MM.1S (cell line): ENCODE results near the gene NOXA1.

Experiments
- DNase-seq: peaks from one replicate; pipeline ENCODE4 v3.0.0-alpha.2; 2015
- H2AFZ ChIP-seq: fragments of 300-600 bp; sonication (generic); 2 replicates; pipeline ENCODE4 v1.6.0; 2016; ENCODE audit warnings: antibody characterized with exemption, low read length
- H3F3A ChIP-seq: fragments of 300-600 bp; sonication (generic); 2 replicates; pipeline ENCODE4 v1.6.1; 2016; ENCODE audit warnings: mild to moderate bottlenecking, antibody characterized with exemption, low read length, moderate library complexity, mixed read lengths; ENCODE audit not compliant: insufficient read depth
- H3K27ac ChIP-seq: fragments of 300-600 bp; sonication (generic); 2 replicates; pipeline ENCODE4 v1.5.1; 2016; ENCODE audit warnings: mild to moderate bottlenecking, low read length
- H3K27me3 ChIP-seq: fragments of 300-600 bp; sonication (generic); replicated peaks from 2 replicates; pipeline ENCODE4 v1.6.0; 2016; ENCODE audit warnings: low read length; ENCODE audit not compliant: insufficient read depth
- H3K36me3 ChIP-seq: fragments of 300-600 bp; sonication (generic); replicated peaks from 2 replicates; pipeline ENCODE4 v1.6.1; 2016; ENCODE audit warnings: mild to moderate bottlenecking, low read length, mixed read lengths; ENCODE audit not compliant: insufficient read depth
- H3K4me1 ChIP-seq: fragments of 300-600 bp; sonication (generic); 2 replicates; pipeline ENCODE4 v1.6.1; 2016; ENCODE audit warnings: low read length, mixed read lengths
- H3K4me2 ChIP-seq: fragments of 300-600 bp; sonication (generic); 2 replicates; pipeline ENCODE4 v1.6.0; 2016; ENCODE audit warnings: low read depth, low read length
- H3K4me3 ChIP-seq: fragments of 300-600 bp; sonication (generic); 2 replicates; pipeline ENCODE4 v1.5.1; 2016; ENCODE audit warnings: low read length, mixed read lengths
- H3K79me2 ChIP-seq: fragments of 300-600 bp; sonication (generic); 2 replicates; pipeline ENCODE4 v1.6.1; 2016; ENCODE audit warnings: mixed run types, low read length, mixed read lengths
- H3K9ac ChIP-seq: fragments of 300-600 bp; sonication (generic); 2 replicates; pipeline ENCODE4 v1.6.1; 2016; ENCODE audit warnings: low read length, mixed read lengths
- H3K9me2 ChIP-seq: fragments of 300-600 bp; sonication (generic); replicated peaks from 2 replicates; pipeline ENCODE4 v1.6.1; 2016; ENCODE audit warnings: mild to moderate bottlenecking, low read length, mixed read lengths; ENCODE audit not compliant: insufficient read depth
- H3K9me3 ChIP-seq: fragments of 300-600 bp; sonication (generic); replicated peaks from 2 replicates; pipeline ENCODE4 v1.6.1; 2016; ENCODE audit warnings: mild to moderate bottlenecking, low read length, mixed read lengths; ENCODE audit not compliant: insufficient read depth
- H4K20me1 ChIP-seq: fragments of 300-600 bp; sonication (generic); 2 replicates; pipeline ENCODE4 v1.6.1; 2016; ENCODE audit warnings: mild to moderate bottlenecking, low read length, moderate library complexity, mixed read lengths; ENCODE audit not compliant: insufficient read depth
- EZH2 ChIP-seq: fragments of 300-600 bp; sonication (generic); optimal IDR thresholded peaks from 2 replicates; pipeline ENCODE3; 2017; ENCODE audit warnings: low read depth, mild to moderate bottlenecking, antibody characterized with exemption, low read length, mixed read lengths
- EZH2phosphoT487 ChIP-seq: fragments of 300-600 bp; sonication (generic); IDR thresholded peaks from 2 replicates; pipeline ENCODE4 v1.6.1; 2018; ENCODE audit warnings: antibody characterized with exemption, low read length
- TF ChIP-seq, protein P1 (sequence below): fragments of 300-600 bp; sonication (generic); IDR thresholded peaks from 2 replicates; pipeline ENCODE4 v1.5.1; 2016; ENCODE audit warnings: antibody characterized with exemption, low read length, mixed read lengths

The NOXA1 gene

DNA sequence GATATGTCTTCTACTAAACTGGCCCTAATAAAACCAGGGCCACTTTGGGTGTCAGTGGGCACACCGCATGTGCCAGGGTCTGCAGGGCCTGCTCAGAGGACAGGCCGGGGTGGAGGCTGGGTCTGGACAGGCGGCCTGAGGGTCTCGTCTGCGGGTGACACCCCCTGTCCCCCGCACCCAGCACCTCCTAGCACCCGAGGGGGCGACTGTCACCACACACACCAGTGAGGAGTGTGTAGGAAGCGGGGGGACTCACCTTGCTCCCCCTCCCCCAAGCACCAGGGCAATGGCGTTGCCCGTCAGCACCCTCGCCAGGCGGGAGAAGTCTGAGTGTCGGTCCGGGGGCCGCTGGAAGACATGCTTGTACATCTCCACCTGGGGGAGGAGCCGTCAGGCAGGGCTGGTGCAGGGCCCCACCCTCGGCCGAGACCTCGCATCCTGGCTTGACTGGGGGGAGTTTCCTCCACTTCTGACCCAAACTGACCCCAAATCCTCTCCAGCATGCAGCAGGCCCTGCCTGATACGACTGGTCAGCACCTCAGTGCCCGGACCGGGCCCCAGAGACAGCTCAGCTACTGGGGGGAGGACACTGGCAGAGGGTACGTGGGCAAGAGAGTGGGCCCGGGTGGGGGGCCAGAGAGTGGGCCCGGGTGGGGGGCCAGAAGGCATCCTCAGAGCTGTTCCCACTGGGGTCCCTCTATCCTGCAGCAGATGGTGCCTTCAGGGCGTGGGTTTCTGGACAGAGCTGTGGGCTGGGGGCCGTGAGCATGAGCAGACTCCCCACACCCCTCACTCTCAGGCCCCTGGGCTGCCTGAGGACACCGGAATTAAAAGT lies 54.8 kb downstream of the NOXA1 start:
- Histone ChIP-seq H3K9me3 (no peaks in the 10 kb centered on the region), H3K4me3 (no peak overlapping the region), H3K4me1 (peaks cover 11% of the 10 kb centered on the region), H3K9ac (no peak overlapping the region), H3K36me3 (no peaks in the 10 kb centered on the region), H3F3A (peaks cover 9% of the 10 kb centered on the region), H3K27me3 (peaks cover 18% of the 10 kb centered on the region), H4K20me1 (no peaks in the 10 kb centered on the region), H3K27ac (no peak overlapping the region), H2AFZ (no peak overlapping the region), H3K79me2 (no peaks in the 10 kb centered on the region), H3K9me2 (no peaks in the 10 kb centered on the region), H3K4me2 (no peak overlapping the region)
- no peak for DNase-seq
- TF ChIP-seq, protein P1, sequence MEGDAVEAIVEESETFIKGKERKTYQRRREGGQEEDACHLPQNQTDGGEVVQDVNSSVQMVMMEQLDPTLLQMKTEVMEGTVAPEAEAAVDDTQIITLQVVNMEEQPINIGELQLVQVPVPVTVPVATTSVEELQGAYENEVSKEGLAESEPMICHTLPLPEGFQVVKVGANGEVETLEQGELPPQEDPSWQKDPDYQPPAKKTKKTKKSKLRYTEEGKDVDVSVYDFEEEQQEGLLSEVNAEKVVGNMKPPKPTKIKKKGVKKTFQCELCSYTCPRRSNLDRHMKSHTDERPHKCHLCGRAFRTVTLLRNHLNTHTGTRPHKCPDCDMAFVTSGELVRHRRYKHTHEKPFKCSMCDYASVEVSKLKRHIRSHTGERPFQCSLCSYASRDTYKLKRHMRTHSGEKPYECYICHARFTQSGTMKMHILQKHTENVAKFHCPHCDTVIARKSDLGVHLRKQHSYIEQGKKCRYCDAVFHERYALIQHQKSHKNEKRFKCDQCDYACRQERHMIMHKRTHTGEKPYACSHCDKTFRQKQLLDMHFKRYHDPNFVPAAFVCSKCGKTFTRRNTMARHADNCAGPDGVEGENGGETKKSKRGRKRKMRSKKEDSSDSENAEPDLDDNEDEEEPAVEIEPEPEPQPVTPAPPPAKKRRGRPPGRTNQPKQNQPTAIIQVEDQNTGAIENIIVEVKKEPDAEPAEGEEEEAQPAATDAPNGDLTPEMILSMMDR, result no peak
- TF ChIP-seq EZH2phosphoT487 (no peak), EZH2 (no peak)

DNA sequence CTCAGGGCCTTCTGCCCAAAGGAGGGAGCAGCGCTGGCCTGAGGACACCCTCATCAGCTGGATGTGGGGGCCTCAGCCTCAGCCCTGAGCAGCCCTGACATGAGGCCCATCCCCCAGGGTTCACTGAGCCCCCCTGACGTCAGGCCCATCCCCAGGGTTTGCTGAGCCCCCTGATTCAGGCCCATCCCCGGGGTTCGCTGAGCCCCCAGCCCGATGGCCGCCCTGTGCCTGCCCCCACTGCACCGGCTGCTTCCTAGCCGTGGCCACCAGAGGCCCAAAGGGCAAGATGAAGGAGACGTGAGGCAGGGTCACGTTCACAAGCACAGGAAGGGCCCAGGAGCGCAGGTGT lies 55.4 kb downstream of the NOXA1 start:
- no peak overlapping the region for H3K9ac ChIP-seq
- peaks cover 15% of the 10 kb centered on the region for H3K27me3 ChIP-seq
- no peaks in the 10 kb centered on the region for H4K20me1 ChIP-seq
- H3K4me1 ChIP-seq, result peaks cover 11% of the 10 kb centered on the region
- H3K4me3 ChIP-seq, result no peak overlapping the region
- no peaks in the 10 kb centered on the region for H3K79me2 ChIP-seq
- no peak for DNase-seq
- no peaks in the 10 kb centered on the region for H3K36me3 ChIP-seq
- no peak overlapping the region for H2AFZ ChIP-seq
- no peak overlapping the region for H3K4me2 ChIP-seq
- no peaks in the 10 kb centered on the region for H3K9me2 ChIP-seq
- no peaks in the 10 kb centered on the region for H3K9me3 ChIP-seq
- no peak overlapping the region for H3K27ac ChIP-seq
- H3F3A ChIP-seq, result peaks cover 9% of the 10 kb centered on the region
- no peak for TF ChIP-seq EZH2
- TF ChIP-seq, protein P1, result no peak
- TF ChIP-seq EZH2phosphoT487, result no peak

DNA sequence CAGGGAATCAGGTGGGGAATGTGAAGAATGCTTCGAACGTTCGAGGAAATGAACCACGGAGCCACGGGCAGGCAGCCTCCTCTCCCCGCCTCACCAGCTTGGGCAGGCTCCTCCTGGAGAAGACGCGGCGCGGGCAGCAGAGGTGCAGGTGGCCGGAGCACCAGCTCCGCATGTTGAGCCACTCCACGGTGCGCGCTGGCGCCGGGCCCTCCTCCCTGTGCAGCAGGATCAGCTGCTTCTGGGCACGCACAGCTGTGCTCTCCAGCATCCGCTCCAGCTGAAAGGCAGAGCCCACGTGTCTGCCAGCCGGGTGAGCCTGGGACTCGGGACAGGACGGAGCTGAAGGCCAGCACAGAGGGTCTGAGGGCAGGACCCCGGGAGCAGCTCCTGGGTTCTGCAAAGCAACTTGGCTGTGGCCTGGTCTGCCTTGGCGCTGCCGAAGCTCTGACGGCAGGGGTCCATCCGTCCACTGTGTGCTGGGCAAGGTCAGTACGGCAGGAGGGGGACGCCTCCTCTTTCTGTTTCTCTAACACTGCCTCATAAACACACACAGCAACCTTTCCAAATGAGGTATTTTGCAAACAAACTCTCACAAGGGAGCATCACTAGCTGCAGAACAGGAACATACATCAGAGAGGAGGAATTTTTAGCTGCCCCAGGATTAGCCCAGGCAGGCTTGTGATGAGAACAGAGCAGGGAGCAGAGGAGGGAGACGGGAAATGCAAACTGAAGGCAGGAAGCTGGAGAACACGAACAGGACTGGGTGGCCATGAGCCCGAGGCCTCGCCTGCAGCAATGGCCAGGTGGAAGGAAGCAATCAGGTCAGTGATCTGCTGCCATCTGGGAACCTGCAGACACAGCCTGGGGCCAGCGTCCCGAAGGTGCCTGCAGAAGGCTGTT lies 56.0 kb downstream of the NOXA1 start:
- Histone ChIP-seq H3K9ac (no peak overlapping the region), H3K27ac (no peak overlapping the region), H3F3A (peaks cover 9% of the 10 kb centered on the region), H3K9me3 (no peaks in the 10 kb centered on the region), H3K9me2 (no peaks in the 10 kb centered on the region), H3K4me2 (no peak overlapping the region), H3K79me2 (no peaks in the 10 kb centered on the region), H3K27me3 (peaks cover 12% of the 10 kb centered on the region), H3K4me3 (no peak overlapping the region), H3K36me3 (no peaks in the 10 kb centered on the region), H4K20me1 (no peaks in the 10 kb centered on the region), H2AFZ (no peak overlapping the region), H3K4me1 (peaks cover 11% of the 10 kb centered on the region)
- DNase-seq, result no peak
- TF ChIP-seq EZH2phosphoT487, result no peak
- TF ChIP-seq EZH2, result no peak
- TF ChIP-seq, protein P1, result no peak
